HL-60 (cell line): ENCODE measurements around the gene PFN2.

ENCODE experiments used
- DNase-seq, 2 experiments: peaks; one replicate each; pipeline ENCODE4 v3.0.0-alpha.2; 2010 to 2020; ENCODE audit warnings: low read depth in 1 of 2, low spot score in 1 of 2
- H3K27ac ChIP-seq: fragments of 250-450 bp; sonication (Bioruptor Pico); replicated peaks from 2 replicates; pipeline ENCODE4 v1.5.1; 2020; ENCODE audit warnings: mild to moderate bottlenecking, moderate library complexity
- H3K27me3 ChIP-seq: fragments of 250-450 bp; sonication (Bioruptor Pico); 2 replicates; pipeline ENCODE4 v1.5.1; 2021; ENCODE audit warnings: mild to moderate bottlenecking, moderate library complexity; ENCODE audit not compliant: insufficient read depth, poor library complexity, severe bottlenecking
- H3K4me3 ChIP-seq: replicated peaks from 2 replicates; pipeline ENCODE4 v1.5.1; 2011; ENCODE audit warnings: mild to moderate bottlenecking, control low read depth, low read length; ENCODE audit not compliant: insufficient read depth
- GABPA ChIP-seq: IDR thresholded peaks from 2 replicates; pipeline ENCODE4 v1.6.1; 2012; ENCODE audit warnings: low read depth
- POLR2AphosphoS5 ChIP-seq: IDR thresholded peaks from 2 replicates; pipeline ENCODE4 v1.6.1; 2012; ENCODE audit warnings: low read depth
- REST ChIP-seq: IDR thresholded peaks from 2 replicates; pipeline ENCODE4 v1.6.1; 2012; ENCODE audit warnings: low read depth; ENCODE audit not compliant: insufficient replicate concordance
- SPI1 ChIP-seq: IDR thresholded peaks from 2 replicates; pipeline ENCODE4 v1.6.1; 2012; ENCODE audit warnings: low read depth, mild to moderate bottlenecking, borderline replicate concordance
- TF ChIP-seq, protein P1 (sequence below): IDR thresholded peaks from one replicate; pipeline ENCODE4 v1.5.1; 2011; ENCODE audit warnings: low read length, control low read depth, inconsistent platforms; ENCODE audit not compliant: insufficient read depth

PFN2 gene

DNA sequence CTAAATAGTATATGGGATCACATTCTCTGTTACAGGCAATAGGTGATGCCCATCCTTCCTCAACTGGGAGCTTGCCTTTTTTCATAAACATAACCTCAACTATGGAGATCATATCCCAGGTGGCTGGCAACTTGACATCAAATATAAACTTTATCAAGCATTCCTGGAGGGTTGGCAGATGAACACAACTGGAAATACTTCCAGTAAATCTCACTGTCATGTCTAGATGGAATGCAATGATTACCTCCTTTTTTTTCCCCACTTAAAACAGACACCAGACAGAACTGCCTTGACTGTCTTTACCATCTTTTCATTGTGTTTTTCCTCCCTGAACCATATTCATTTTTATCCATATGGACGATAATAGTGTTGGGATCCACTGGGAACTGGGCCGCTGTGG is 43.1 kb upstream of the PFN2 start:
- DNase-seq: no peak
- H3K27ac ChIP-seq: no peak overlapping the region
- H3K4me3 ChIP-seq: no peak overlapping the region
- no peak for TF ChIP-seq POLR2AphosphoS5
- no peak for TF ChIP-seq REST
- TF ChIP-seq GABPA: no peak
- TF ChIP-seq, protein P1, sequence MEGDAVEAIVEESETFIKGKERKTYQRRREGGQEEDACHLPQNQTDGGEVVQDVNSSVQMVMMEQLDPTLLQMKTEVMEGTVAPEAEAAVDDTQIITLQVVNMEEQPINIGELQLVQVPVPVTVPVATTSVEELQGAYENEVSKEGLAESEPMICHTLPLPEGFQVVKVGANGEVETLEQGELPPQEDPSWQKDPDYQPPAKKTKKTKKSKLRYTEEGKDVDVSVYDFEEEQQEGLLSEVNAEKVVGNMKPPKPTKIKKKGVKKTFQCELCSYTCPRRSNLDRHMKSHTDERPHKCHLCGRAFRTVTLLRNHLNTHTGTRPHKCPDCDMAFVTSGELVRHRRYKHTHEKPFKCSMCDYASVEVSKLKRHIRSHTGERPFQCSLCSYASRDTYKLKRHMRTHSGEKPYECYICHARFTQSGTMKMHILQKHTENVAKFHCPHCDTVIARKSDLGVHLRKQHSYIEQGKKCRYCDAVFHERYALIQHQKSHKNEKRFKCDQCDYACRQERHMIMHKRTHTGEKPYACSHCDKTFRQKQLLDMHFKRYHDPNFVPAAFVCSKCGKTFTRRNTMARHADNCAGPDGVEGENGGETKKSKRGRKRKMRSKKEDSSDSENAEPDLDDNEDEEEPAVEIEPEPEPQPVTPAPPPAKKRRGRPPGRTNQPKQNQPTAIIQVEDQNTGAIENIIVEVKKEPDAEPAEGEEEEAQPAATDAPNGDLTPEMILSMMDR: no peak
- TF ChIP-seq SPI1: no peak
- no peaks in the 10 kb centered on the region for H3K27me3 ChIP-seq

GRCh38 chr3:150006794-150007193 is 36.1 kb upstream of the PFN2 start:
- TF ChIP-seq GABPA: no peak
- no peak for TF ChIP-seq REST
- no peak for TF ChIP-seq POLR2AphosphoS5
- no peak for TF ChIP-seq SPI1
- TF ChIP-seq, protein P1: no peak
- DNase-seq: no peak
- H3K27ac ChIP-seq: no peak overlapping the region
- no peaks in the 10 kb centered on the region for H3K27me3 ChIP-seq
- no peak overlapping the region for H3K4me3 ChIP-seq

GRCh38 chr3:150005243-150006112 is 34.8 kb upstream of the PFN2 start:
- no peak for TF ChIP-seq REST
- no peak for TF ChIP-seq SPI1
- no peak for TF ChIP-seq POLR2AphosphoS5
- TF ChIP-seq, protein P1: no peak
- TF ChIP-seq GABPA: no peak
- Histone ChIP-seq H3K4me3 (no peak overlapping the region), H3K27ac (no peak overlapping the region), H3K27me3 (no peaks in the 10 kb centered on the region)
- DNase-seq: no peak
